HEK293 (cell line): ENCODE data around the gene PPP1R27.

ENCODE experiments used
- CTCF ChIA-PET: fragments of 350-600 bp; formaldehyde crosslinking; extraction: SDS; loops from one replicate; lab custom pipeline; 2021; ENCODE audit warnings: antibody characterized with exemption; lab: Yijun Ruan, JAX
- POLR2A ChIA-PET: fragments of 300-600 bp; formaldehyde crosslinking; extraction: SDS; loops from one replicate; lab custom pipeline; 2020; ENCODE audit warnings: antibody characterized with exemption, inconsistent platforms; lab: Yijun Ruan, JAX
- H3K27ac ChIP-seq: fragments of 200-500 bp; sonication (Bioruptor generic); 2 replicates; pipeline ENCODE4 v1.5.1; 2014; ENCODE audit warnings: low read depth, low read length, control low read depth, inconsistent platforms; ENCODE audit errors: extremely low read depth
- H3K36me3 ChIP-seq, 2 experiments: fragments of 200-500 bp in 1 of 2; sonication (Bioruptor generic) in 1 of 2; 1 replicate in 1 of 2; 2 replicates in 1 of 2; pipeline ENCODE4 v1.5.1; 2014 to 2017; ENCODE audit warnings: inconsistent platforms in 2 of 2, low read length in 2 of 2; ENCODE audit not compliant: control insufficient read depth in 2 of 2, insufficient read depth in 1 of 2
- H3K4me1 ChIP-seq: fragments of 200-500 bp; sonication (Bioruptor generic); 2 replicates; pipeline ENCODE4 v1.5.1; 2014; ENCODE audit warnings: mild to moderate bottlenecking, low read length, inconsistent platforms; ENCODE audit not compliant: control insufficient read depth, insufficient read depth
- H3K4me3 ChIP-seq: 2 replicates; pipeline ENCODE4 v1.5.1; 2011; ENCODE audit warnings: low read depth, mild to moderate bottlenecking, control low read depth, low read length, moderate library complexity
- H3K9me3 ChIP-seq: fragments of 200-500 bp; sonication (Bioruptor generic); 2 replicates; pipeline ENCODE4 v1.5.1; 2014; ENCODE audit warnings: low read depth, low read length, inconsistent platforms; ENCODE audit not compliant: control insufficient read depth, insufficient read depth
- BCL11A ChIP-seq: fragments of 450-650 bp; formaldehyde crosslinking; IDR thresholded peaks from 2 replicates; pipeline ENCODE4 v1.5.1; 2016; ENCODE audit warnings: low read depth, missing biosample characterization, missing genetic modification characterization
- CTCF ChIP-seq: fragments of 450-650 bp; formaldehyde crosslinking; IDR thresholded peaks from 2 replicates; pipeline ENCODE4 v1.5.1; 2016; ENCODE audit warnings: missing biosample characterization, missing genetic modification characterization
- EGR2 ChIP-seq: fragments of 450-650 bp; formaldehyde crosslinking; IDR thresholded peaks from 2 replicates; pipeline ENCODE4 v1.5.1; 2016; ENCODE audit warnings: low read depth, missing biosample characterization, missing genetic modification characterization
- HIC1 ChIP-seq: fragments of 450-650 bp; formaldehyde crosslinking; IDR thresholded peaks from 2 replicates; pipeline ENCODE4 v1.5.1; 2016; ENCODE audit warnings: missing biosample characterization, missing genetic modification characterization
- ZEB2 ChIP-seq: fragments of 450-650 bp; formaldehyde crosslinking; IDR thresholded peaks from 2 replicates; pipeline ENCODE4 v1.5.1; 2016; ENCODE audit warnings: missing biosample characterization, missing genetic modification characterization
- ZFP3 ChIP-seq: fragments of 450-650 bp; formaldehyde crosslinking; IDR thresholded peaks from 2 replicates; pipeline ENCODE4 v1.5.1; 2016; ENCODE audit warnings: low read depth, missing biosample characterization, missing genetic modification characterization
- ZIC2 ChIP-seq: fragments of 450-650 bp; formaldehyde crosslinking; IDR thresholded peaks from 2 replicates; pipeline ENCODE4 v1.5.1; 2016; ENCODE audit warnings: missing biosample characterization, missing genetic modification characterization
- ZNF148 ChIP-seq: fragments of 450-650 bp; formaldehyde crosslinking; IDR thresholded peaks from 2 replicates; pipeline ENCODE4 v1.5.0; 2017; ENCODE audit warnings: missing biosample characterization, missing genetic modification characterization, borderline replicate concordance
- ZNF175 ChIP-seq: fragments of 450-650 bp; formaldehyde crosslinking; IDR thresholded peaks from 2 replicates; pipeline ENCODE4 v1.5.1; 2016; ENCODE audit warnings: missing biosample characterization, missing genetic modification characterization
- ZNF23 ChIP-seq: fragments of 450-650 bp; formaldehyde crosslinking; IDR thresholded peaks from 2 replicates; pipeline ENCODE4 v1.5.1; 2016; ENCODE audit warnings: missing biosample characterization, missing genetic modification characterization, borderline replicate concordance
- ZNF239 ChIP-seq: fragments of 450-650 bp; formaldehyde crosslinking; IDR thresholded peaks from 2 replicates; pipeline ENCODE4 v1.5.1; 2016; ENCODE audit warnings: missing biosample characterization, missing genetic modification characterization
- ZNF292 ChIP-seq: fragments of 450-650 bp; formaldehyde crosslinking; IDR thresholded peaks from 2 replicates; pipeline ENCODE4 v1.5.1; 2016; ENCODE audit warnings: low read depth, missing biosample characterization, missing genetic modification characterization, borderline replicate concordance
- ZNF350 ChIP-seq: fragments of 450-650 bp; formaldehyde crosslinking; IDR thresholded peaks from 2 replicates; pipeline ENCODE4 v1.5.0; 2017; ENCODE audit warnings: missing biosample characterization, mild to moderate bottlenecking, missing genetic modification characterization
- ZNF37A ChIP-seq: fragments of 450-650 bp; IDR thresholded peaks from 2 replicates; pipeline ENCODE4 v1.5.1; 2018; ENCODE audit warnings: missing biosample characterization, missing genetic modification characterization
- ZNF394 ChIP-seq: fragments of 450-650 bp; formaldehyde crosslinking; IDR thresholded peaks from 2 replicates; pipeline ENCODE4 v1.5.1; 2016; ENCODE audit warnings: missing biosample characterization, missing genetic modification characterization, mild to moderate bottlenecking, moderate library complexity, borderline replicate concordance
- ZNF510 ChIP-seq: fragments of 450-650 bp; formaldehyde crosslinking; IDR thresholded peaks from 2 replicates; pipeline ENCODE4 v1.5.1; 2018; ENCODE audit warnings: mild to moderate bottlenecking, missing genetic modification characterization, missing biosample characterization; ENCODE audit not compliant: insufficient replicate concordance
- ZNF514 ChIP-seq: fragments of 450-650 bp; formaldehyde crosslinking; IDR thresholded peaks from 2 replicates; pipeline ENCODE4 v1.5.1; 2016; ENCODE audit warnings: missing biosample characterization, missing genetic modification characterization
- ZNF548 ChIP-seq: fragments of 450-650 bp; formaldehyde crosslinking; IDR thresholded peaks from 2 replicates; pipeline ENCODE4 v1.5.1; 2016; ENCODE audit warnings: missing biosample characterization, missing genetic modification characterization
- ZNF629 ChIP-seq: fragments of 450-650 bp; formaldehyde crosslinking; IDR thresholded peaks from 2 replicates; pipeline ENCODE4 v1.5.1; 2017; ENCODE audit warnings: missing biosample characterization, missing genetic modification characterization
- ZNF645 ChIP-seq: fragments of 450-650 bp; formaldehyde crosslinking; IDR thresholded peaks from 2 replicates; pipeline ENCODE4; 2016; ENCODE audit warnings: missing biosample characterization, missing genetic modification characterization
- ZNF707 ChIP-seq: fragments of 450-650 bp; formaldehyde crosslinking; IDR thresholded peaks from 2 replicates; pipeline ENCODE4 v1.5.1; 2016; ENCODE audit warnings: missing biosample characterization, missing genetic modification characterization
- ZNF792 ChIP-seq: fragments of 450-650 bp; formaldehyde crosslinking; IDR thresholded peaks from 2 replicates; pipeline ENCODE4 v1.5.1; 2016; ENCODE audit warnings: missing biosample characterization, missing genetic modification characterization

The PPP1R27 gene

GRCh38 chr17:81813861-81814683, 20.8 kb downstream of the PPP1R27 start:
- peaks cover 11% of the 10 kb centered on the region for H3K4me1 ChIP-seq
- ChIA-PET CTCF (interaction anchor here (0.6 to 0.8 kb wide), 3 partner anchors 11 to 208 kb away, joined by 3 read pairs; no protein-coding TSS in a partner anchor), POLR2A (interaction anchor here (0.6 to 1.3 kb wide), 2 partner anchors 19 to 30 kb away, joined by 3 to 4 read pairs; partner anchors contain the start of gene MCRIP1)

GRCh38 chr17:81813371-81813684, 21.5 kb downstream of the PPP1R27 start:
- ChIA-PET CTCF (interaction anchor here (1.6 kb wide), 1 partner anchor 9 kb away, joined by 5 read pairs; no protein-coding TSS in a partner anchor), POLR2A (no interaction called here)
- H3K9me3 ChIP-seq = no peaks in the 10 kb centered on the region
- no peak overlapping the region for H3K27ac ChIP-seq
- no peak for TF ChIP-seq ZNF548 (tag by site-specific recombination)
- no peak for TF ChIP-seq ZEB2 (tag by site-specific recombination)
- TF ChIP-seq ZNF629 (tag by site-specific recombination) = no peak
- no peak for TF ChIP-seq ZNF645 (tag by site-specific recombination)
- no peak for TF ChIP-seq CTCF (tag by site-specific recombination)
- no peak for TF ChIP-seq ZNF350 (tag by site-specific recombination)
- TF ChIP-seq ZNF510 (tag by site-specific recombination) = no peak
- no peak for TF ChIP-seq EGR2 (tag by site-specific recombination)
- TF ChIP-seq ZFP3 (tag by site-specific recombination) = no peak
- no peak for TF ChIP-seq ZNF514
- TF ChIP-seq ZNF23 = no peak
- TF ChIP-seq ZNF292 = no peak
- no peak overlapping the region for H3K4me3 ChIP-seq
- H3K4me1 ChIP-seq = peaks cover 11% of the 10 kb centered on the region
- H3K36me3 ChIP-seq = no peaks in the 10 kb centered on the region

More at GRCh38 chr17:81813861-81814683, 20.8 kb downstream of the PPP1R27 start:
- no peak overlapping the region for H3K27ac ChIP-seq
- TF ChIP-seq ZNF792 (tag by site-specific recombination) (no peak), BCL11A (tag by site-specific recombination) (peak; percentile 8; the same call in 1 of the 2 replicates), ZNF239 (tag by site-specific recombination) (no peak), ZNF175 (no peak), ZNF394 (tag by site-specific recombination) (no peak)
- no peak overlapping the region for H3K4me3 ChIP-seq
- no peaks in the 10 kb centered on the region for H3K9me3 ChIP-seq
- H3K36me3 ChIP-seq = no peaks in the 10 kb centered on the region

- ChIA-PET CTCF (interaction anchor here (1.6 kb wide), 1 partner anchor 9 kb away, joined by 5 read pairs; no protein-coding TSS in a partner anchor), POLR2A (interaction anchor here (0.5 kb wide), 1 partner anchor 17 kb away, joined by 3 read pairs; no protein-coding TSS in a partner anchor)
- H3K4me3 ChIP-seq = no peak overlapping the region
- no peaks in the 10 kb centered on the region for H3K9me3 ChIP-seq
- H3K36me3 ChIP-seq = no peaks in the 10 kb centered on the region
- H3K27ac ChIP-seq = no peak overlapping the region
- H3K4me1 ChIP-seq = peaks cover 11% of the 10 kb centered on the region
- TF ChIP-seq ZNF707 (tag by site-specific recombination) = no peak
- TF ChIP-seq ZIC2 (tag by site-specific recombination) = 0 out of 2 replicates have a peak, but pooled peaks have one; percentile 27
- 0 out of 2 replicates have a peak, but pooled peaks have one; percentile 12 for TF ChIP-seq HIC1 (tag by site-specific recombination)
- TF ChIP-seq ZNF37A (tag by site-specific recombination) = no peak
- TF ChIP-seq ZNF148 (tag by site-specific recombination) = no peak
These were observed 22.1 kb downstream of the PPP1R27 start for GRCh38 chr17:81812571-81813370.
